HFFc6 (cell line): ENCODE measurements around the gene FHL2. TPM values are rescaled to one million over a fixed set of nuclear protein-coding genes. Genes with fewer than 3 reads are reported as not detected.

ENCODE experiments used
- DNase-seq: peaks from one replicate; pipeline ENCODE4 v3.0.0-alpha.2; 2018
- H3K27ac Mint-ChIP-seq: 2 replicates; pipeline ENCODE4 v1.8.0; 2020; ENCODE audit warnings: mild to moderate bottlenecking, mixed read lengths
- H3K27me3 Mint-ChIP-seq: 2 replicates; pipeline ENCODE4 v1.8.0; 2021; ENCODE audit warnings: mild to moderate bottlenecking, moderate library complexity, mixed read lengths; ENCODE audit not compliant: insufficient read depth
- H3K36me3 Mint-ChIP-seq: 2 replicates; pipeline ENCODE4 v1.8.0; 2021; ENCODE audit warnings: low read depth, mixed read lengths
- H3K4me1 Mint-ChIP-seq: 2 replicates; pipeline ENCODE4 v1.8.0; 2020; ENCODE audit warnings: low read depth, mixed read lengths
- H3K4me3 Mint-ChIP-seq: 2 replicates; pipeline ENCODE4 v1.8.0; 2020; ENCODE audit warnings: mild to moderate bottlenecking, moderate library complexity, mixed read lengths
- H3K9me3 Mint-ChIP-seq: 2 replicates; pipeline ENCODE4 v1.8.0; 2020; ENCODE audit warnings: mild to moderate bottlenecking, mixed read lengths
- total RNA-seq, 6 experiments: library from RNA; stranded (reverse); fragmentation: NEBNext Ultra II Directional; extraction: Animal tissue kit (Norgen Biotek cat#: 25700); gene quantifications; 2 replicates in 1 of 6; 3 replicates in 5 of 6; pipeline ENCODE4 v1.2.3, GENCODE V29; 2021
- TF ChIP-seq, protein P1 (sequence below): fragments of 200-600 bp; sonication (generic); IDR thresholded peaks from 2 replicates; pipeline ENCODE4 v1.5.0; 2021; ENCODE audit warnings: antibody characterized with exemption, mild to moderate bottlenecking

FHL2 gene
- total RNA-seq, 6 experiments from 2014 or later = 211 to 281 (median 243) TPM

DNA sequence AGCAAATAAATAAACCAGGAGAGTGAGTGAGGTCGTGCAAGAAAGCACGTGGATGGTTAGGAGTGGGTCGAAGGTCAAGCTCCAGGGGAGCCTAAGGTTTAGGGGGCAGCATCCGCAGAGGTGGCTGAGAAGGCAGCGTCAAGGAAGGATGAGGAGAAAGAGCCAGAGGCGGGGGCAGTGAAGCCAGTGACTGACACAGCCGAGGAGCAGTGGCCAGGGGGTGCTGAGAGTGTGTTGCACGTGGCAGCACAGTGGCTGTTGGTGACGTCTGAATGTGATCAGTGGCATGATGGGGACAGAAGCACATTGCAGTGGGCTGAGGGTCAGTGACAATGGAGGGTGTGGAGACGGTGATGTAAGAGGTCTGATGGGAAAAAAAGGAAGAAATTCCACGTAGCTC is 13.7 kb upstream of the FHL2 start:
- Mint-ChIP-seq H3K27ac (no peak overlapping the region), H3K27me3 (peaks cover 3% of the 10 kb centered on the region), H3K9me3 (no peaks in the 10 kb centered on the region), H3K36me3 (no peaks in the 10 kb centered on the region), H3K4me3 (no peak overlapping the region), H3K4me1 (peaks cover 45% of the 10 kb centered on the region)
- no peak for DNase-seq
- TF ChIP-seq, protein P1, sequence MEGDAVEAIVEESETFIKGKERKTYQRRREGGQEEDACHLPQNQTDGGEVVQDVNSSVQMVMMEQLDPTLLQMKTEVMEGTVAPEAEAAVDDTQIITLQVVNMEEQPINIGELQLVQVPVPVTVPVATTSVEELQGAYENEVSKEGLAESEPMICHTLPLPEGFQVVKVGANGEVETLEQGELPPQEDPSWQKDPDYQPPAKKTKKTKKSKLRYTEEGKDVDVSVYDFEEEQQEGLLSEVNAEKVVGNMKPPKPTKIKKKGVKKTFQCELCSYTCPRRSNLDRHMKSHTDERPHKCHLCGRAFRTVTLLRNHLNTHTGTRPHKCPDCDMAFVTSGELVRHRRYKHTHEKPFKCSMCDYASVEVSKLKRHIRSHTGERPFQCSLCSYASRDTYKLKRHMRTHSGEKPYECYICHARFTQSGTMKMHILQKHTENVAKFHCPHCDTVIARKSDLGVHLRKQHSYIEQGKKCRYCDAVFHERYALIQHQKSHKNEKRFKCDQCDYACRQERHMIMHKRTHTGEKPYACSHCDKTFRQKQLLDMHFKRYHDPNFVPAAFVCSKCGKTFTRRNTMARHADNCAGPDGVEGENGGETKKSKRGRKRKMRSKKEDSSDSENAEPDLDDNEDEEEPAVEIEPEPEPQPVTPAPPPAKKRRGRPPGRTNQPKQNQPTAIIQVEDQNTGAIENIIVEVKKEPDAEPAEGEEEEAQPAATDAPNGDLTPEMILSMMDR = no peak

- DNase-seq = no peak
- H3K27ac Mint-ChIP-seq = no peak overlapping the region
Observed at GRCh38 chr2:105411720-105412407, 13.0 kb upstream of the FHL2 start.

GRCh38 chr2:105410554-105410953 is 11.7 kb upstream of the FHL2 start:
- no peak for DNase-seq
- Mint-ChIP-seq H3K36me3 (no peaks in the 10 kb centered on the region), H3K27me3 (peaks cover 3% of the 10 kb centered on the region), H3K9me3 (no peaks in the 10 kb centered on the region), H3K4me1 (peaks cover 61% of the 10 kb centered on the region), H3K27ac (no peak overlapping the region), H3K4me3 (no peak overlapping the region)
- TF ChIP-seq, protein P1 = no peak

More at GRCh38 chr2:105411720-105412407, 13.0 kb upstream of the FHL2 start:
- Mint-ChIP-seq H3K27me3 (peaks cover 3% of the 10 kb centered on the region), H3K4me1 (peaks cover 47% of the 10 kb centered on the region), H3K9me3 (no peaks in the 10 kb centered on the region), H3K36me3 (no peaks in the 10 kb centered on the region), H3K4me3 (no peak overlapping the region)
- TF ChIP-seq, protein P1 = no peak

- Mint-ChIP-seq H3K27ac (peak overlapping the region; percentile 71; the same call in 1 of the 2 replicates), H3K4me1 (peaks cover 69% of the 10 kb centered on the region), H3K4me3 (no peak overlapping the region; the same call in 1 of the 2 replicates), H3K36me3 (no peaks in the 10 kb centered on the region), H3K27me3 (peaks cover 3% of the 10 kb centered on the region), H3K9me3 (no peaks in the 10 kb centered on the region)
- DNase-seq = peak; percentile 81
- TF ChIP-seq, protein P1 = no peak
Observed at GRCh38 chr2:105409717-105410116, 10.9 kb upstream of the FHL2 start.

- H3K9me3 Mint-ChIP-seq = no peaks in the 10 kb centered on the region
- no peaks in the 10 kb centered on the region for H3K36me3 Mint-ChIP-seq
- H3K4me1 Mint-ChIP-seq = peaks cover 85% of the 10 kb centered on the region
- no peak overlapping the region for H3K4me3 Mint-ChIP-seq
- DNase-seq = no peak
- H3K27me3 Mint-ChIP-seq = peaks cover 3% of the 10 kb centered on the region
- no peak overlapping the region; the same call in 1 of the 2 replicates for H3K27ac Mint-ChIP-seq
- TF ChIP-seq, protein P1 = no peak
Observed at GRCh38 chr2:105407946-105408743, 9.3 kb upstream of the FHL2 start.
